ENCODE results near the gene GALNT5.
"Not testable (repeated sequence)": the region's sequence is repeated elsewhere in the genome, so short reads cannot be mapped to it uniquely, and the experiment has no call there.

The GALNT5 gene

GRCh38 chr2:157333304-157334047, 76.0 kb downstream of the GALNT5 start:
- DNase-seq, result no peak

GRCh38 chr2:157334335-157334734, 76.8 kb downstream of the GALNT5 start:
- DNase-seq, result no peak

- DNase-seq, result no peak
Measured at GRCh38 chr2:157334797-157335196, 77.3 kb downstream of the GALNT5 start.

- DNase-seq, result no peak
Measured at GRCh38 chr2:157336137-157337010, 78.9 kb downstream of the GALNT5 start.

GRCh38 chr2:157337978-157338377, 80.5 kb downstream of the GALNT5 start:
- DNase-seq, result no peak

GRCh38 chr2:157339965-157340655, 82.6 kb downstream of the GALNT5 start:
- DNase-seq, result no peak

GRCh38 chr2:157341381-157341780, 83.9 kb downstream of the GALNT5 start:
- DNase-seq, result not testable (repeated sequence)

- no peak for DNase-seq
Measured at GRCh38 chr2:157345647-157346389, 88.3 kb downstream of the GALNT5 start.

- DNase-seq, result no peak
Measured at GRCh38 chr2:157348291-157348921, 90.9 kb downstream of the GALNT5 start.

- DNase-seq, result no peak
Measured at GRCh38 chr2:157349949-157350515, 92.5 kb downstream of the GALNT5 start.

GRCh38 chr2:157355618-157356017, 98.1 kb downstream of the GALNT5 start:
- no peak for DNase-seq

- no peak for DNase-seq
Measured at GRCh38 chr2:157359628-157360027, 102.1 kb downstream of the GALNT5 start.

- no peak for DNase-seq
Measured at GRCh38 chr2:157361526-157361925, 104.0 kb downstream of the GALNT5 start.

GRCh38 chr2:157362627-157363026, 105.1 kb downstream of the GALNT5 start:
- no peak for DNase-seq

GRCh38 chr2:157363612-157364101, 106.2 kb downstream of the GALNT5 start:
- DNase-seq, result no peak
